OCI-LY1 (cell line): ENCODE data around the gene ERBB4.

Source experiments
- H2AFZ ChIP-seq: fragments of 200-600 bp; sonication (generic), shearing (Covaris generic); 2 replicates; pipeline ENCODE4 v1.6.0; 2014; ENCODE audit warnings: antibody characterized with exemption, mild to moderate bottlenecking, low read length
- H3F3A ChIP-seq: fragments of 200-600 bp; sonication (generic), shearing (Covaris generic); 2 replicates; pipeline ENCODE4 v1.6.0; 2014; ENCODE audit warnings: mild to moderate bottlenecking, antibody characterized with exemption, low read length, moderate library complexity; ENCODE audit not compliant: insufficient read depth
- H3K27ac ChIP-seq: fragments of 200-600 bp; sonication (generic); 2 replicates; pipeline ENCODE4 v1.5.1; 2014; ENCODE audit warnings: low read length, mixed run types, mild to moderate bottlenecking, low read depth; ENCODE audit not compliant: poor library complexity, severe bottlenecking
- H3K27me3 ChIP-seq: fragments of 200-600 bp; sonication (generic); 2 replicates; pipeline ENCODE4 v1.6.0; 2014; ENCODE audit warnings: antibody characterized with exemption, mild to moderate bottlenecking, low read length, moderate library complexity; ENCODE audit not compliant: insufficient read depth
- H3K36me3 ChIP-seq: fragments of 200-600 bp; sonication (generic); 2 replicates; pipeline ENCODE4 v1.6.1; 2014; ENCODE audit warnings: mild to moderate bottlenecking, antibody characterized with exemption, low read length, moderate library complexity, mixed read lengths; ENCODE audit not compliant: insufficient read depth
- H3K4me1 ChIP-seq: fragments of 200-600 bp; sonication (generic); 2 replicates; pipeline ENCODE4 v1.5.1; 2014; ENCODE audit warnings: mild to moderate bottlenecking, low read length, moderate library complexity; ENCODE audit not compliant: insufficient read depth, severe bottlenecking
- H3K4me2 ChIP-seq: fragments of 200-600 bp; sonication (generic), shearing (Covaris generic); 2 replicates; pipeline ENCODE4 v1.6.1; 2014; ENCODE audit warnings: low read length
- H3K4me3 ChIP-seq: fragments of 200-600 bp; sonication (generic); 2 replicates; pipeline ENCODE4 v1.5.1; 2014; ENCODE audit warnings: low read length, low read depth, mild to moderate bottlenecking, mixed read lengths; ENCODE audit not compliant: poor library complexity, severe bottlenecking
- H3K79me2 ChIP-seq: fragments of 200-600 bp; shearing (Covaris generic); 2 replicates; pipeline ENCODE4 v1.6.1; 2016; ENCODE audit warnings: mixed run types, low read length, mixed read lengths; ENCODE audit not compliant: insufficient read depth
- H3K9ac ChIP-seq: fragments of 200-600 bp; sonication (generic), shearing (Covaris generic); 2 replicates; pipeline ENCODE4 v1.6.1; 2014; ENCODE audit warnings: mild to moderate bottlenecking, low read length, mixed read lengths
- H3K9me2 ChIP-seq: fragments of 200-600 bp; sonication (generic), shearing (Covaris generic); 2 replicates; pipeline ENCODE4 v1.6.1; 2014; ENCODE audit warnings: low read depth, mild to moderate bottlenecking, low read length, mixed read lengths
- H3K9me3 ChIP-seq: fragments of 200-600 bp; shearing (Covaris generic); 2 replicates; pipeline ENCODE4 v1.6.1; 2014; ENCODE audit warnings: low read length, mixed read lengths
- H4K20me1 ChIP-seq: fragments of 200-600 bp; sonication (generic), shearing (Covaris generic); 2 replicates; pipeline ENCODE4 v1.6.0; 2016; ENCODE audit warnings: mild to moderate bottlenecking, low read length; ENCODE audit not compliant: insufficient read depth
- CTCF ChIP-seq: fragments of 200-600 bp; sonication (generic), shearing (Covaris generic); IDR thresholded peaks from 2 replicates; pipeline ENCODE4 v1.5.1; 2017; ENCODE audit warnings: mild to moderate bottlenecking, antibody characterized with exemption, low read length, moderate library complexity, mixed read lengths
- EZH2 ChIP-seq: fragments of 200-600 bp; sonication (generic), shearing (Covaris generic); IDR thresholded peaks from 2 replicates; pipeline ENCODE4 v1.8.0; 2017; ENCODE audit warnings: borderline replicate concordance, mixed run types, mild to moderate bottlenecking, antibody characterized with exemption, low read length, moderate library complexity, mixed read lengths

Gene ERBB4

DNA sequence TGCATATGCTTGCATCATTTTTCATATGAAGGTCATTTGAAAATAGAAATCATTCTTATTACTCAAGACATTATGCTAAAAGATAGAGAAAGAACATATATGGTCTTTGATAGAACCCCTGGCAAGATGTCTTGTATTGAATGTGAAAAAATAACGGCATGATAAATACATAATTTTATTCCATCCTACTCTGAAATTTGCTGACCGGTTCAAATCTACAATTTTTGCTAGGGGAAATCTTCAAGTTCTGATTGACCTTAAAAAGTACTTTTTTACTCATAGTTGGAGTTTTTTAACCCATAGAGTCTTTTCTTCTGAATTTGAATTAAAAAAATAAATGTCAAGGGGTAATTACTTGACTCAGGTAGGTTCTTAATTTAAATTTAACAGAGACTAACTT is 920.8 kb downstream of the ERBB4 start:
- Histone ChIP-seq H3K9ac (no peak overlapping the region), H3K36me3 (no peaks in the 10 kb centered on the region), H3K9me3 (no peaks in the 10 kb centered on the region), H3K27ac (no peak overlapping the region), H3F3A (no peaks in the 10 kb centered on the region), H3K4me2 (no peak overlapping the region), H2AFZ (no peak overlapping the region), H3K4me3 (no peak overlapping the region), H3K27me3 (no peaks in the 10 kb centered on the region), H3K4me1 (no peaks in the 10 kb centered on the region), H4K20me1 (no peaks in the 10 kb centered on the region), H3K79me2 (no peaks in the 10 kb centered on the region), H3K9me2 (no peaks in the 10 kb centered on the region)
- TF ChIP-seq EZH2 (no peak), CTCF (no peak)

- Histone ChIP-seq H3K79me2 (no peaks in the 10 kb centered on the region), H3K36me3 (no peaks in the 10 kb centered on the region), H3K4me1 (no peaks in the 10 kb centered on the region), H3K27me3 (no peaks in the 10 kb centered on the region), H4K20me1 (no peaks in the 10 kb centered on the region), H3K9ac (no peak overlapping the region), H3K4me3 (no peak overlapping the region), H3F3A (no peaks in the 10 kb centered on the region), H3K9me3 (no peaks in the 10 kb centered on the region), H2AFZ (no peak overlapping the region), H3K9me2 (no peaks in the 10 kb centered on the region), H3K4me2 (no peak overlapping the region), H3K27ac (no peak overlapping the region)
- TF ChIP-seq CTCF = no peak
Observed at GRCh38 chr2:211611621-211612020, 927.0 kb downstream of the ERBB4 start.

- H3K79me2 ChIP-seq = no peaks in the 10 kb centered on the region
- H3K4me3 ChIP-seq = no peak overlapping the region
- no peaks in the 10 kb centered on the region for H3K27me3 ChIP-seq
- H3K27ac ChIP-seq = no peak overlapping the region
- H4K20me1 ChIP-seq = no peaks in the 10 kb centered on the region
- no peaks in the 10 kb centered on the region for H3K4me1 ChIP-seq
- no peaks in the 10 kb centered on the region for H3K9me2 ChIP-seq
- H2AFZ ChIP-seq = no peak overlapping the region
- no peaks in the 10 kb centered on the region for H3K9me3 ChIP-seq
- no peaks in the 10 kb centered on the region for H3F3A ChIP-seq
- TF ChIP-seq CTCF (no peak), EZH2 (no peak)
- no peak overlapping the region for H3K4me2 ChIP-seq
- H3K9ac ChIP-seq = no peak overlapping the region
- no peaks in the 10 kb centered on the region for H3K36me3 ChIP-seq
Observed at GRCh38 chr2:211611061-211611518, 927.5 kb downstream of the ERBB4 start.
